GM12801 (cell line): Measurements from ENCODE around the gene PPM1N.

Experiments
- TF ChIP-seq, protein P1 (sequence below): IDR thresholded peaks from one replicate; pipeline ENCODE4 v1.5.1; 2011; ENCODE audit warnings: control low read depth; ENCODE audit not compliant: insufficient read length; ENCODE audit errors: extremely low read depth

PPM1N gene

DNA sequence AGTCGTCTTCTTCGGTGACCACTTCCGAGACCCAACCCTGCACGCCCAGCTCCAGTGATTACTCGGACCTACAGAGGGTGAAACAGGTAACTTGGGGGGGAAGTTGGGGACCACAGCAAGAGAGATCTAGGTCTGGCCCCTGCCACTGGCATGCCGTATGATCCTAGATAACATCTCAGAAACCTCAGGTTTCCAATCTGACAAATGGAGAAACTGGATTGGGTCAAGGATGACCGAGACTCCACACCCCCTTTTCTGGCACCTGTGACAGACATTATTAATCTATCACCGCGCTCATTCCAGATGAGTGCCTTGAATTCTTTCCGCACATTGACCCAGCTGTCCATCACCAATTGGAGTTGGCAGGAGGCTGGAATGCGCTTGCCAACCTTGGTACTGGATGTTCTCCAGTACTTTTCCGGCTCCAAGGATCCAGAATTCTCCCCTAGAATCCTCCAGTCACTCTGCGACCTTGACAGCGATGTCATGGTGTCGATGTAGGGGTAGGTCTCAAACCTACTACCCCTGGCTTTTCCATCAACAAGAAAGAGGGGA lies 26.4 kb downstream of the PPM1N start:
- TF ChIP-seq, protein P1, sequence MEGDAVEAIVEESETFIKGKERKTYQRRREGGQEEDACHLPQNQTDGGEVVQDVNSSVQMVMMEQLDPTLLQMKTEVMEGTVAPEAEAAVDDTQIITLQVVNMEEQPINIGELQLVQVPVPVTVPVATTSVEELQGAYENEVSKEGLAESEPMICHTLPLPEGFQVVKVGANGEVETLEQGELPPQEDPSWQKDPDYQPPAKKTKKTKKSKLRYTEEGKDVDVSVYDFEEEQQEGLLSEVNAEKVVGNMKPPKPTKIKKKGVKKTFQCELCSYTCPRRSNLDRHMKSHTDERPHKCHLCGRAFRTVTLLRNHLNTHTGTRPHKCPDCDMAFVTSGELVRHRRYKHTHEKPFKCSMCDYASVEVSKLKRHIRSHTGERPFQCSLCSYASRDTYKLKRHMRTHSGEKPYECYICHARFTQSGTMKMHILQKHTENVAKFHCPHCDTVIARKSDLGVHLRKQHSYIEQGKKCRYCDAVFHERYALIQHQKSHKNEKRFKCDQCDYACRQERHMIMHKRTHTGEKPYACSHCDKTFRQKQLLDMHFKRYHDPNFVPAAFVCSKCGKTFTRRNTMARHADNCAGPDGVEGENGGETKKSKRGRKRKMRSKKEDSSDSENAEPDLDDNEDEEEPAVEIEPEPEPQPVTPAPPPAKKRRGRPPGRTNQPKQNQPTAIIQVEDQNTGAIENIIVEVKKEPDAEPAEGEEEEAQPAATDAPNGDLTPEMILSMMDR, result no peak

DNA sequence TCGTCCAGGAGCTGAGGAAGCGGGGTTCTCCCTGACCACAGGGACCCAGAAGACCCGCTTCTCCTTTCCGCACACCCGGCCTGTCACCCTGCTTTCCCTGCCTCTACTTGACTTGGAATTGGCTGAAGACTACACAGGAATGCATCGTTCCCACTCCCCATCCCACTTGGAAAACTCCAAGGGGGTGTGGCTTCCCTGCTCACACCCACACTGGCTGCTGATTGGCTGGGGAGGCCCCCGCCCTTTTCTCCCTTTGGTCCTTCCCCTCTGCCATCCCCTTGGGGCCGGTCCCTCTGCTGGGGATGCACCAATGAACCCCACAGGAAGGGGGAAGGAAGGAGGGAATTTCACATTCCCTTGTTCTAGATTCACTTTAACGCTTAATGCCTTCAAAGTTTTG lies 27.9 kb downstream of the PPM1N start:
- TF ChIP-seq, protein P1, result no peak

GRCh38 chr19:45526971-45527370 lies 28.7 kb downstream of the PPM1N start:
- TF ChIP-seq, protein P1, result no peak

DNA sequence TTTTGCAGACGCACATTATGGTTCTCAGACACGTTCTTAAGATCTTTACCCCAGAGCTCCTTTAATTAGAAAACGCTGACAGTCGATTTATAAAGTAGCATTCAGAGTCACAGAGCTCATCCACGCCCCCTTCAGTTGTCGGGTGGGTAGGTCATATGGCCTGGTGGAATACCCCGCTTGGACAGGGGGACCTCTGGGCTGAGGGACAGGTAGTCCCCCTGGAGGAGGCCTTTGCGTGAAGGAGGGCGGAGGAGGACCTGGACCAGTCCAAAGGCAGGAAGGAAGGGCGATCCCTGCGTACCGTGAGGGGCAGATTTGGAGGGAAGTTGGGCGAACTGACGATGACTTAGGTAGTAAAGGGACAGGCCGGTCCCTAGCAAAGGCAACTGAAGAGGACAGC lies 29.5 kb downstream of the PPM1N start:
- TF ChIP-seq, protein P1, result no peak

GRCh38 chr19:45528149-45528743 lies 30.0 kb downstream of the PPM1N start:
- TF ChIP-seq, protein P1, result no peak

GRCh38 chr19:45528744-45529419 lies 30.6 kb downstream of the PPM1N start:
- TF ChIP-seq, protein P1, result no peak

GRCh38 chr19:45529420-45529785 lies 31.2 kb downstream of the PPM1N start:
- TF ChIP-seq, protein P1, result no peak
